Measurements from ENCODE around the gene HPCAL1.
"Not testable (repeated sequence)": the region's sequence is repeated elsewhere in the genome, so short reads cannot be mapped to it uniquely, and the experiment has no call there.

The HPCAL1 gene

GRCh38 chr2:10302479-10303180 is at the start of gene HPCAL1:
TSS of gene HPCAL1 (plus strand) at chr2:10302904. CDS start at chr2:10419758, 116,854 bp downstream.
- peak; percentile 76 to 77 for DNase-seq (ENCODE audit: low read depth in 2 of 2)

- no peak for DNase-seq (ENCODE audit: low read depth in 2 of 2)
These were observed 48.9 kb upstream of the HPCAL1 start for GRCh38 chr2:10253596-10254372.

DNA sequence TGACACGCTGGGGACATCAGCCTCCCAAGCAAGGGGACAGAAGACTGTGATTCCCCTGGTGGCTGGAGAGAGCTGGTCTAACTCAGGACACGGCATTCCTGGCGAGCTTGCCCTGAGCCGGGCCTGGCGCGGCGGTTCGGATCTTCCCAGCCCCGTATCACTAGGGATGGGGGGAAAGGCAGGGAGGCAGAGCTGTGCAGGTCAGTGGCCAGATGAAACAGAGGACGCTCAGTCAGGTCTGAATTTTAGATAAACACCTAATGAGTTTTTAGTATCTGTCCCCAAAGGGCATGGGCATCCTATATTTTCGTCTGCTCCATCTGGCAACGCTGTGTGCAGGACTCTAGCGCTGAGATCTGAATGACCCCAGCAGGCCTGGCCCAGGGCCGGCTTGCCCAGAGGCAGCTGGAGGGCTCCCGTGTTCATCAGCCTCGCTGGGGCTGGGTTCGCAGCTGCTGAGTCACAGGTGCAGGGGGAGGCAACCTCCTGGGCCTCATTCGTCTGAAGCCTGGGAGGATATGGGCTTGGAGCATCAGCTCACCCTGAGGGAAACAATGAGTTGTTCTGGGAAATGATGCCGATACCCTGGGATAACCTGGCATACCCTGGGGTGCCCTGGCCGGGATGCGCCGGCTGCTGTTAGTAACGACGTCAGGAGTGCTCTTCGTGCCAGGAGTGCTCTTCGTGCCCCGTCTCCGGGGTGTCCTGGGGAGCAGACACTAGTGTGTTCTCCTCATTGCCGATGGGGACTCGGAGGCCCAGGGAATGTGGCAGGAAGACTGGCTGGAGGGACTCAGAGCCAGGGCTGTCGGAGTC is 48.1 kb upstream of the HPCAL1 start:
- DNase-seq (ENCODE audit: low read depth in 2 of 2), result no peak

DNA sequence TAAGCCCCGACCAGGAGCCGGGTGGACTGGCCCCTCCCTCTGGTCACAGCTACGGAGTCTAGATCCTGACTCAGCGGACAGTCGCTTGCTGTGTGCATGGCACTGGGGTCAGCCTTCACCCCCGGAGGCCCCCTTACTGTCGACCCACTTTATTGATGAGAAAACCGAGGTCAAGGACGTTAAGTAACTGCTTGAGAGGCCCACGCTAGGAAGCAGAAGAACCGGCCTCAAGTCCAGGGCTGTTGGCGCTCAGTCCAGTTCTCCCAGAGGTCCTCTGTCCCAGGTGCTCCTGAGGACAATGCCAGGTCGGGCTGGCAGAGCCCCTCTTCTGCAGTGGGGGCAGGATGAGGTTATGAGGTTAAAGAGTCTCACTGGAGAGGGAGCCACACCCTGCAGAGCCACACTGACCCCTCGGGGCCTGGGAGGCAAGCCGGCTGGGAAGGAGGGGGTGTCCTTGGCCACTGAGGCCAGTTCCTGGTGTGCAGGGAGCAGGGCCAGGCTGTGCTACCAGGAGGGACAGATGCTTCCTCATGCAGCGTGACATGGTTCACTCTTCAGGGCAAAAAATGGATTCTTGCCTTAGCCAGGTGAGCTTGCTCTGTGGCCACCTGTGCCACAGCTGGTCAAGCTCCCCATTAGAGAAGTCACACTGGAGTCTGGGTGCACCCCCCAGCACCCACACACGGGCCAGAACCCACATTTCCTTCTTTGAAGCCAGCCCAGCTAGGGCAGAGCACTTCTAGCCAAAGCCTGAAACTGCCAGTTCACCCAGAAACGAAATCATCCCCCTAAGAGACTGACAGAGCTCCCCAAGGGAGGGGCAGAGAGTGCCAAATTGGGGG is 47.3 kb upstream of the HPCAL1 start:
- no peak for DNase-seq (ENCODE audit: low read depth in 2 of 2)

DNA sequence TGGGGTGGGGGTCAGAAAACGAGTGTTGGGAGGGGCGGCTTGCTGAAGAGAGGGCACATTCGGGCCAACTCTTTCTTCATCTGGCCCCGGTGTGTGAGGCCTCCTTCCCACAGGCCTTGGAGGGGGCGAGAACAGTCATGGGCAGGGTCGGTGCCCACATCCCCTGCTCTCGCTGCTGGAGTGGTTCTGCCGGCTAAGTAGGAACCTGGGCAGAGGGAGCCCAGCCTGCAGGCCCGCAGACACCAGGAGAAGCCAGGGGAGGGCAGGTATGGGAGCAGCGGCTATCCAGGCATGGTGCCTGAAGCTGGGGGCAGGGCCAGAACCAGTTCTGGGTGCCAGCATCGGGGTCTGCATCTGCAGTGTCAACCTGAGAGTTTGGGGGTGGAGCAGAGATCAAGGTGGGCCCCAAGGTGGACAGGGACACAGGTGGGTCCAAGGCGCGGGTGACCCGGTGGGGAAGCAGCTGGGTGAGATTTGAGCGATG is 46.6 kb upstream of the HPCAL1 start:
- DNase-seq (ENCODE audit: low read depth in 2 of 2), result no peak

GRCh38 chr2:10256515-10257031 is 46.1 kb upstream of the HPCAL1 start:
- no peak for DNase-seq (ENCODE audit: low read depth in 2 of 2)

DNA sequence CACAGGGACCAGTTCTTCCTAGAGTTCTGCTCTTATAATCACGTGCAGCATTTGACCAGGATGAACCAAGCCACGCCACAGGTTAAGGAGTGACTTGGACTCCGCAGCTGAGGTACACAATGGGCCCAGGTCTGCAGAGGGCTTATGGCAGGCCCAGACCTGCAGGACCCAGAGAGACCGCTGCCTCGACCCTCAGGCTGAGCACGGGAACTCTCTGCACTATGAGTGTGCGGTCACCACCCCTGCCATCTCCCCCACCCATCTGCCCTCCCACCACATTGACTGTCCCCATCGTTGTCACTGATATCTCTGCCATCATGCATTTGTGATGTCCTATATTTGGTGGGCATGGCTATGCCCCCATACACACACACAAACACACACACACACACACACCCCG is 45.7 kb upstream of the HPCAL1 start:
- DNase-seq (ENCODE audit: low read depth in 2 of 2), result no peak

DNA sequence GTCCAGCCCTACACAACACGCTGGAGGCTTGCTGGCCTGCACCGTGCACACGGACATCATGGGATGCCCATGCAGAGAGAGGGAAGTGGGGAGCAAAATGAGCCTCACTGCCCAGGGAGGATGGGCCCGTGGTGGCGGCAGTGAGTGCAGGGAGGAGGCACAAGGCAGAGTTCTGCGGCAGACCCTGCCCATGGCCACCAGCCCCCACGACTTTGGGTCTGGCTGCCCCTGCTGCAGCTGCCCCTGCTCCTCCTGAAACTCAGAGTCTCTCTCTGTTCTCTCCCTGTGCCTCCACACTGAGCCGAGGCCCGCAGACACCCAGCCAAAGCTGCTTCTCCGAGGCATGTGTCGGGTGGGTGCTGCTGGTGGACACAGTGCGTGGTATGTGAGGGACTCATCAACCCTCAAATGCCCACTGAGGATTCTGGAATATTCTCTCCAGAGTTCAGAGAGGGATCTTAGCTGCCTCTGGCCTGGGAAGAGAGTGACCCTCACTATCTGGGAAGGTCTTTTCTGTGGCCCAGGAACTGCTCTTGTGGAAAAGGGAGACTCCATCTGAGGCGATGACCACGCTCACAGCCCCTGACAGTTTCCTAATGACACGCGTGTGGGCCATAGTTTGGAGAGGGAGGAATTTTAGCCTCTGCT is 45.1 kb upstream of the HPCAL1 start:
- no peak for DNase-seq (ENCODE audit: low read depth in 2 of 2)

DNA sequence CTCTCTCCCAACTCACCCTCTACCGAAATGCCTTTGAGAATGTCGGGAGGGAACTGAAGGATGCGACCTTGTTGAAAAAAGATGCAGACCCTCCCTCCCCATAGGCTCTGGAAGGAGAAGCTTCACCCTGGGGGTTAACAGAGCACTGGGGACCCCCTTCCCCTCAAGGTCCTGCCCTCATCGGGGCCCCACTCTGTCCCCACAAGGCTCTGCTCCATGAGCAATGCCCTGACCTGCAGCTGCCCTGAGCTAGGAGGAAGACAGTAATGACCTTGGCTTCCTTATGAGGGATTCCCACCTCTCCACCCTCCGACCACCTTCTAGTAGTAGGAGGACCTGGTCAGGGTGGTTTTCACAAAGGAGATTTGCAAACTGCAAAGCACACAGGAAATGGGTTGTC is 44.4 kb upstream of the HPCAL1 start:
- no peak for DNase-seq (ENCODE audit: low read depth in 2 of 2)

GRCh38 chr2:10258726-10259125 is 44.0 kb upstream of the HPCAL1 start:
- DNase-seq (ENCODE audit: low read depth in 2 of 2), result no peak

- no peak for DNase-seq (ENCODE audit: low read depth in 2 of 2)
These were observed 42.6 kb upstream of the HPCAL1 start for GRCh38 chr2:10260130-10260529.

DNA sequence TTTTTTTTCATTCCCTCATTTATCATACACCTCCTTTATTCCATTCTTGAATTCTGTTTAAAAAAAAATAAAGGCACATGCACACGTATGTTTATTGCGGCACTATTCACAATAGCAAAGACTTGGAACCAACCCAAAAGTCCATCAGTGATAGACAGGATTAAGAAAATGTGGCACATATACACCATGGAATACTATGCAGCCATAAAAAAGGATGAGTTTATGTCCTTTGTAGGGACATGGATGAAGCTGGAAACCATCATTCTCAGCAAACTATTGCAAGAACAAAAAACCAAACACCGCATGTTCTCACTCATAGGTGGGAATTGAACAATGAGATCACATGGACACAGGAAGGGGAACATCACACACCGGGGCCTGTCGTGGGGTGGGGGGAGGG is 39.2 kb upstream of the HPCAL1 start:
- DNase-seq (ENCODE audit: low read depth in 2 of 2), result not testable (repeated sequence)

DNA sequence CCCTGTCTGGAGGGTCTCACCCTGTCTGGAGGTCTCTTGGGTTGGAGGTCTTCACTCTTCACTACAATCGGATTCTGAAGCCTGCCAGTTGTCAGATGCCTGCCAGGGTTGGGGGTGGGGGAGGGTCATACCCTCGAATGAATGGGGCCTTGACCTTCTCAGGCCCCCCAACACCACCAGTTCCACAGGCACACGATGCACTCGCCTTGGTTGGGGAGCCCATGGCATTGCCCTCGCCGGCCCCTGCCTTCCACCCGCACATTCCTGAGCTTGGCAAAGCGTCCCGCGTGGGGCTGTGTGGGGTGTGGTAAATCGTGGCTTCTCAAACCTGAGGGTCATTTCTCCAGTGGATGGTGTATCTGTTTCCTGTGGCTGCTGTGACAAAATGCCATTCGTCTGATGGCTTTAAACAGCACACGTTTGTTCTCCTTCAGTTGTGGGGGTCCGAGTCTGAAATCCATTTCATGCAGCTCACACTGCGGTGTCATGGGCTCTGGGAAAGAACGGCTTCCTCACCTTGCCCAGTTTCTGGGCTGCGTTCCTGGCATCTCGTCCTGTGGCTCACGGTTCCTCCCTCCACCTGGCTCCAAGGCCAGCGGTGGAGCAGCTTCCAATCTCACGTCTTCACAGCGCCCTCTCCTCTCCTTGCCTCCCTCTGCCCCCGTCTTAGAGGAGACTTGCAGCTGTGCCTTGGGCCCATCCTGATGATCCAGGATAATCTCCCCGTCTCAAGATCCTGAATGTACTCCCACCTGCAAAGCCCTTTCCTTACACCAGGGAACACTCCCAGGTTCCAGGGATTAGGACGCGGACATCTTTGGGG is 38.0 kb upstream of the HPCAL1 start:
- no peak for DNase-seq (ENCODE audit: low read depth in 2 of 2)

- DNase-seq (ENCODE audit: low read depth in 2 of 2), result no peak
These were observed 37.2 kb upstream of the HPCAL1 start for GRCh38 chr2:10265329-10266132.

- DNase-seq (ENCODE audit: low read depth in 2 of 2), result no peak
These were observed 36.5 kb upstream of the HPCAL1 start for GRCh38 chr2:10266133-10266620.

- DNase-seq (ENCODE audit: low read depth in 2 of 2), result no peak
These were observed 35.7 kb upstream of the HPCAL1 start for GRCh38 chr2:10267036-10267435.

DNA sequence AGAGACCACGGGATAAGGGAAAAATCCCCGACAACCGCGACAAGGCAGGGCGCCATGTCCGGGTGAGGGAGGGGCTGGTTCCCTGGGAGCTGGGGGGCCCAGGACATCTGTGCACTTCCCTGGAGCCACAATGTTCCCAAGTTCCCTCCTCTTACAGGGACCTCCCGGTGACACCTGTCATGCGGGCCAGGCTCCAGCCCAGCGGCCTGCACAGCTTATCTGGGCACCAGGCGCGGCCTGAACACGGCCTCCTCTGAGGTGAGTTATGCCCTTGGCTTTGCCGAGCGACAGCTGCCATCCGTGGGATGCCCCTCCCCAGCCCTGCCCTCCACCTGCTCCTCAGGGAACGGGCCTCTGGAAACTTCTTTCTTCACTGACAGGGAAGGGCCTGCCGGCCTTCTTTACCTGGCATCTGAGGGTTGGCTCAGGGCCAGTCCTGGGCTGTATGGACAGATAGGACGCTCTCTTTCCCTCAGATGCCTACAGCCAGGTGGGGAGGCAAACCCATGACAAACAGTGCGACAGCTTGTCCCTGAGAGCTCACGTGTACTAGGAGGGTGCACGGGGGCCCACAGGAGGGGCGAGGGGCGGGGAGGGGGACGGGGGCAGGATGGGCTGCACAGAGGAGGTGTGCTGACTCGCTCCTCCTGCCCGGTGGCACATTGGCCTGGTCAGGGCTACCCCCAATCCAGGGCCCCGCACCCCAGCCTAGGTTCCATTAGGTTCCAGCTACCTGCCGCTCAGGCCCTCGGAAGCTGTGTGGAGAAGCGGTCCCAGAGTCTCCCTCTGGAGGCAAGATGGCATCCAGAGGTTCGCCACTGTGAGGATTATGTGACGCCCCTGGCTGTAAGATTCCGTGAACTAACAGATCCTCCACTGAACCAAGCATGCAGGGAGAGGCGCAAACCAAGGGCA is 34.9 kb upstream of the HPCAL1 start:
- no peak for DNase-seq (ENCODE audit: low read depth in 2 of 2)

DNA sequence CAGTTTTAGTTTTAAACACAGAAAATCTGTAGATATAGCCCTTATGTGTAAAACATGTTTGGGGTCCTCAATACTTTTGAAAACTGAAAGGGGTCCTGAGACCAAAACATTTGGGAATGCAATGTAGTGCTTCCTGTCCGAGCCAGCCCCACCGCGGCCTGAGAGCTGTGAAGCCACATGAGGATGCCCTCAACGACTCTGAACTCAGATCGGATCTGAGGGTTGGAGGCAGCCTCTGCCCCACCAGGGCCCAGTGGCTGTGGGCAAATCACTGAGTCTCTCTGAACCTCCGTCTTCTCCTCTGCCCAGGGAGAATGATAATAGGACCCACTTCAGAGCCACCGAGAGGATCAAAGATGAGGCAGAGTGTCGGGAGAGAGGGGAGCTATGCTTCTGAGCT is 33.4 kb upstream of the HPCAL1 start:
- no peak for DNase-seq (ENCODE audit: low read depth in 2 of 2)

All from stimulated activated CD8-positive, alpha-beta memory T cell treated with anti-CD3 and anti-CD28 coated beads, Interleukin-2, amount 100 ng/mL, for 48 hours (primary cell).